Upper lobe of left lung (tissue), 4 donors: ENCODE data around the gene SYNJ2.

Experiments
- CTCF ChIP-seq, 6 experiments: fragments of 450-650 bp in 4 of 6; fragments of 200-600 bp in 2 of 6; sonication (generic) in 2 of 6; IDR thresholded peaks; one replicate each; pipeline ENCODE4 v1.5.1; 2016 to 2019; ENCODE audit warnings: antibody characterized with exemption in 6 of 6
- EP300 ChIP-seq, 4 donors: sonication (generic); formaldehyde crosslinking; IDR thresholded peaks; one replicate each; pipeline ENCODE4 v1.5.1; 2017; ENCODE audit warnings: antibody characterized with exemption in 4 of 4, control low read depth in 2 of 4
- POLR2A ChIP-seq, 4 donors: fragments of 450-650 bp; IDR thresholded peaks; one replicate each; pipeline ENCODE4 v1.5.1; 2016 to 2017; ENCODE audit warnings: antibody characterized with exemption in 4 of 4, mild to moderate bottlenecking in 2 of 4
- POLR2AphosphoS5 ChIP-seq, 2 donors: sonication (generic); formaldehyde crosslinking; IDR thresholded peaks; one replicate each; pipeline ENCODE4 v1.5.1; 2017; ENCODE audit warnings: antibody characterized with exemption in 2 of 2

GRCh38 chr6:157937916-157938315 is 43.7 kb upstream of the SYNJ2 start:
- TF ChIP-seq CTCF (IDR thresholded peaks at IDR 0.05) (no peak), EP300 (IDR thresholded peaks at IDR 0.05) (no peak), POLR2A (IDR thresholded peaks at IDR 0.05) (no peak), POLR2AphosphoS5 (IDR thresholded peaks at IDR 0.05) (no peak)
